Measurements from ENCODE around the gene TGFA.

DNA sequence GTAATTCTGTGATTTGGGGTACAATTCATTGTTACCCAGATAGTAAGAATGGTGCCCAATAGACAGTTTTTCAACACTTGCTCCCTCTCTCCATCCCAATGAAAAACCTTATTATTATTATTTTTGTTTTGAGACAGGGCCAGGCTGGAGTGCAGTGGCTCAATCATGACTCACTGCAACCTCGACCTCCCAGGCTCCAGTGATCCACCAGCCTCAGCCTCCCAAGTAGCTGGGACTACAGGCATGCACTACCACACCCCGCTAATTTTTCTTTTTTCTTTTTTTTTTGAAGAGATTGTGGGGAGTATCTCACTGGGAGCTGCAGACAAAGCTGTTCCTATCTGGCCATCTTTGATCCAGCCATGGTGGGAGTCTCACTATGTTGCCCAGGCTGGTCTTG lies 7.2 kb downstream of the TGFA start:
- TF ChIP-seq, protein P1, sequence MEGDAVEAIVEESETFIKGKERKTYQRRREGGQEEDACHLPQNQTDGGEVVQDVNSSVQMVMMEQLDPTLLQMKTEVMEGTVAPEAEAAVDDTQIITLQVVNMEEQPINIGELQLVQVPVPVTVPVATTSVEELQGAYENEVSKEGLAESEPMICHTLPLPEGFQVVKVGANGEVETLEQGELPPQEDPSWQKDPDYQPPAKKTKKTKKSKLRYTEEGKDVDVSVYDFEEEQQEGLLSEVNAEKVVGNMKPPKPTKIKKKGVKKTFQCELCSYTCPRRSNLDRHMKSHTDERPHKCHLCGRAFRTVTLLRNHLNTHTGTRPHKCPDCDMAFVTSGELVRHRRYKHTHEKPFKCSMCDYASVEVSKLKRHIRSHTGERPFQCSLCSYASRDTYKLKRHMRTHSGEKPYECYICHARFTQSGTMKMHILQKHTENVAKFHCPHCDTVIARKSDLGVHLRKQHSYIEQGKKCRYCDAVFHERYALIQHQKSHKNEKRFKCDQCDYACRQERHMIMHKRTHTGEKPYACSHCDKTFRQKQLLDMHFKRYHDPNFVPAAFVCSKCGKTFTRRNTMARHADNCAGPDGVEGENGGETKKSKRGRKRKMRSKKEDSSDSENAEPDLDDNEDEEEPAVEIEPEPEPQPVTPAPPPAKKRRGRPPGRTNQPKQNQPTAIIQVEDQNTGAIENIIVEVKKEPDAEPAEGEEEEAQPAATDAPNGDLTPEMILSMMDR (IDR thresholded peaks at IDR 0.05) = no peak
- TF ChIP-seq POLR2AphosphoS5 (IDR thresholded peaks at IDR 0.05) (no peak), POLR2A (IDR thresholded peaks at IDR 0.05) (no peak), EP300 (IDR thresholded peaks at IDR 0.05) (no peak)
